PC-3 (cell line): ENCODE measurements around the gene SYAP1. TPM values are rescaled to one million over a fixed set of nuclear protein-coding genes. Genes with fewer than 3 reads are reported as not detected.

ENCODE experiments used
- ATAC-seq: fragments of 200-7000 bp; cut with Tn5 transposase; 2 replicates; pipeline ENCODE4 v1.9.1; 2020; ENCODE audit warnings: mild to moderate bottlenecking, moderate library complexity
- BruUV-seq: library from RNA; stranded (reverse); fragments of 400-500 nt; replicated peaks from 2 replicates; lab custom pipeline; 2021; lab: Mats Ljungman, UMichigan
- CTCF ChIA-PET: fragments of 300-600 bp; sonication (Branson Sonifier 250); formaldehyde crosslinking; loops from one replicate; lab custom pipeline; 2022; ENCODE audit warnings: antibody characterized with exemption; lab: Charles Lee
- POLR2A ChIA-PET: fragments of 300-600 bp; sonication (Branson Sonifier 250); formaldehyde crosslinking; loops from one replicate; lab custom pipeline; 2022; ENCODE audit warnings: antibody characterized with exemption; ENCODE audit not compliant: unreplicated experiment; lab: Charles Lee
- DNase-seq: peaks from one replicate; pipeline ENCODE4 v3.0.0-alpha.2; 2015
- H2AFZ ChIP-seq: fragments of 300-600 bp; sonication (generic); 2 replicates; pipeline ENCODE4 v1.6.0; 2016; ENCODE audit warnings: antibody characterized with exemption, low read length
- H3F3A ChIP-seq: fragments of 300-600 bp; sonication (generic); one replicate; pipeline ENCODE4 v1.6.0; 2017; ENCODE audit warnings: antibody characterized with exemption, low read length, control low read depth, mild to moderate bottlenecking; ENCODE audit not compliant: unreplicated experiment
- H3K27ac ChIP-seq: fragments of 300-600 bp; sonication (generic); 2 replicates; pipeline ENCODE4 v1.5.1; 2016; ENCODE audit warnings: mild to moderate bottlenecking, low read length
- H3K27me3 ChIP-seq: fragments of 300-600 bp; sonication (generic); 2 replicates; pipeline ENCODE4 v1.6.1; 2016; ENCODE audit warnings: low read length, mixed read lengths
- H3K36me3 ChIP-seq: fragments of 300-600 bp; sonication (generic); 2 replicates; pipeline ENCODE4 v1.6.1; 2016; ENCODE audit warnings: low read depth, mixed run types, low read length, mixed read lengths
- H3K4me1 ChIP-seq: fragments of 300-600 bp; sonication (generic); 2 replicates; pipeline ENCODE4 v1.5.1; 2016; ENCODE audit warnings: low read length; ENCODE audit not compliant: insufficient read depth
- H3K4me2 ChIP-seq: fragments of 300-600 bp; sonication (generic); 2 replicates; pipeline ENCODE4 v1.6.0; 2016; ENCODE audit warnings: low read length
- H3K4me3 ChIP-seq: fragments of 300-600 bp; sonication (generic); 2 replicates; pipeline ENCODE4 v1.5.1; 2016; ENCODE audit warnings: mild to moderate bottlenecking, low read length, mixed read lengths
- H3K79me2 ChIP-seq: fragments of 300-600 bp; sonication (generic); 2 replicates; pipeline ENCODE4 v1.6.1; 2017; ENCODE audit warnings: low read length, mixed read lengths
- H3K9ac ChIP-seq: fragments of 300-600 bp; sonication (generic); 2 replicates; pipeline ENCODE4 v1.6.0; 2016; ENCODE audit warnings: mild to moderate bottlenecking, low read length
- H3K9me2 ChIP-seq: fragments of 300-600 bp; sonication (generic); replicated peaks from 2 replicates; pipeline ENCODE4 v1.6.1; 2016; ENCODE audit warnings: mixed run types, low read length, mixed read lengths
- H3K9me3 ChIP-seq: fragments of 300-600 bp; sonication (generic); 2 replicates; pipeline ENCODE4 v1.6.1; 2016; ENCODE audit warnings: low read length, mixed read lengths
- H4K20me1 ChIP-seq: fragments of 300-600 bp; sonication (generic); 2 replicates; pipeline ENCODE4 v1.6.1; 2016; ENCODE audit warnings: low read length, mixed read lengths
- EZH2 ChIP-seq: fragments of 300-600 bp; sonication (generic); IDR thresholded peaks from one replicate; pipeline ENCODE4 v1.6.1; 2017; ENCODE audit warnings: antibody characterized with exemption, mild to moderate bottlenecking, low read length; ENCODE audit not compliant: unreplicated experiment
- EZH2phosphoT487 ChIP-seq: fragments of 300-600 bp; sonication (generic); IDR thresholded peaks from 2 replicates; pipeline ENCODE4 v1.6.1; 2018; ENCODE audit warnings: mild to moderate bottlenecking, antibody characterized with exemption, low read length, borderline replicate concordance
- intact Hi-C: fragments of 100-400 bp; cut with micrococcal nuclease; formaldehyde crosslinking; loops from 2 replicates; pipeline ENCODE4 v1.9.0; 2023
- total RNA-seq: library from RNA; depleted of rRNA; stranded (reverse); fragments of >200 nt; gene quantifications from 2 replicates; pipeline ENCODE4 v1.2.3, GENCODE V29; 2014
- TF ChIP-seq, protein P1 (sequence below): fragments of 300-600 bp; sonication (generic); conservative IDR thresholded peaks from 2 replicates; pipeline ENCODE4 v1.5.1; 2017; ENCODE audit warnings: antibody characterized with exemption, low read depth, mild to moderate bottlenecking, low read length

The SYAP1 gene
- total RNA-seq, 1 experiment from 2014 or later: 51.9 TPM

DNA sequence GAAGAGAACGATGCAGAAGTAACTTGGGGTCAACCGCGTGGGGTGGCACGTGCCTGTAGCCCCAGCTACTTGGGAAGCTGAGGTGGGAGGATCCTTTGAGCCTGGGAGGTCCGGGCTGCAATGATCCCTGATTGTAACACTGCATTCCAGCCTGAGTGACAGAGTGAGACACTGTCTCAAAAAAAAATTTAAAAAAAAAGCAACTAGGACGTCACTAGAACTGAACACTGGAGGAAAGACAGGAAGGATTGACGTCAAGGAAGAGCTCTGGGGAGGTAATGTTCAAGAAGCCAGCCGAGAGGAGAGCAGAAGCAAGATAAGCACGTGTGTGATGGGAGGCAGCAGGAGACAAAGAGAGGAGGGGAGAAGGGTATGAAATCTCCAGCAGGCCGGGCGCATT lies 40.7 kb upstream of the SYAP1 start:
- CTCF ChIA-PET: no interaction called here
- H3K36me3 ChIP-seq: peaks cover 1% of the 10 kb centered on the region; the same call in 1 of the 2 replicates
- intact Hi-C loops: no loop called here

DNA sequence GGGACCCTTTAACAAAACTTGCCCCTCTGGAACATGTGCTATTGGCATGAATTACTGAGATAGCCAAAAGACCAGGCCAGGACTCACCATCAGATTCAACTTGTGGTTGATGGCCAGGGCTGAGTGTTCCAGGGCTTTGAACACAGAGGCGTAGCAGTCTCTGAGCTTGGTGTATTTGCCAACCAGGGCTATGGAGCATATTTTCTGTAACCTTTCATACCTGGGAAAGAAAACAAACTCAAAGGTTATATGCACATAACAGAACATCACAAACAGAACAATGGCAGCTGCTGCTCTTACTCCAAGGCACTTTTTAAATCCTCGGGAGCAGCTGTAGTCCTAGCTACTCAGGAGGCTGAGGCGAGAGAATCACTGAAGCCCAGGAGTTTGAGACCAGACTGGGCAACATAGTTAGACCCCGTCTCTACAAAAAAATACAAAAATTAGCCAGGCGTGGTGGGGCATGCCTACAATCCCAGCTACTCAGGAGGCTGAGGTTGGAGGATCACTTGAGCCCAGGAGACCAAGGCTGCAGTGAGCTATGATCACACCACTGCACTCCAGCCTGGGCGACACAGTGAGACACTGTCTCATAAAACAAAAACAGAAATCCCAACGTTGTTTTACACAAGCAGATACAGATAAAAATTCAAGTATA lies 36.3 kb upstream of the SYAP1 start:
- H3K79me2 ChIP-seq: no peaks in the 10 kb centered on the region
- BruUV-seq: no TSS peak
- H3K27me3 ChIP-seq: no peaks in the 10 kb centered on the region
- TF ChIP-seq EZH2 (no peak), EZH2phosphoT487 (no peak)
- TF ChIP-seq, protein P1, sequence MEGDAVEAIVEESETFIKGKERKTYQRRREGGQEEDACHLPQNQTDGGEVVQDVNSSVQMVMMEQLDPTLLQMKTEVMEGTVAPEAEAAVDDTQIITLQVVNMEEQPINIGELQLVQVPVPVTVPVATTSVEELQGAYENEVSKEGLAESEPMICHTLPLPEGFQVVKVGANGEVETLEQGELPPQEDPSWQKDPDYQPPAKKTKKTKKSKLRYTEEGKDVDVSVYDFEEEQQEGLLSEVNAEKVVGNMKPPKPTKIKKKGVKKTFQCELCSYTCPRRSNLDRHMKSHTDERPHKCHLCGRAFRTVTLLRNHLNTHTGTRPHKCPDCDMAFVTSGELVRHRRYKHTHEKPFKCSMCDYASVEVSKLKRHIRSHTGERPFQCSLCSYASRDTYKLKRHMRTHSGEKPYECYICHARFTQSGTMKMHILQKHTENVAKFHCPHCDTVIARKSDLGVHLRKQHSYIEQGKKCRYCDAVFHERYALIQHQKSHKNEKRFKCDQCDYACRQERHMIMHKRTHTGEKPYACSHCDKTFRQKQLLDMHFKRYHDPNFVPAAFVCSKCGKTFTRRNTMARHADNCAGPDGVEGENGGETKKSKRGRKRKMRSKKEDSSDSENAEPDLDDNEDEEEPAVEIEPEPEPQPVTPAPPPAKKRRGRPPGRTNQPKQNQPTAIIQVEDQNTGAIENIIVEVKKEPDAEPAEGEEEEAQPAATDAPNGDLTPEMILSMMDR: no peak
- no peak overlapping the region for H3K9ac ChIP-seq
- H3K4me1 ChIP-seq: no peaks in the 10 kb centered on the region
- CTCF ChIA-PET: no interaction called here
- DNase-seq (no peak), ATAC-seq (no peak)
- H3K36me3 ChIP-seq: peaks cover 4% of the 10 kb centered on the region; the same call in 1 of the 2 replicates
- H2AFZ ChIP-seq: no peak overlapping the region
- H3K4me2 ChIP-seq: no peak overlapping the region
- no peaks in the 10 kb centered on the region for H3K9me2 ChIP-seq
- intact Hi-C loops: no loop called here
- no peaks in the 10 kb centered on the region for H3K9me3 ChIP-seq
- no peaks in the 10 kb centered on the region for H4K20me1 ChIP-seq
- no peak overlapping the region for H3K27ac ChIP-seq
- POLR2A ChIA-PET: no interaction called here
- no peaks in the 10 kb centered on the region for H3F3A ChIP-seq
- no peak overlapping the region for H3K4me3 ChIP-seq

More for the DNA sequence above, 40.7 kb upstream of the SYAP1 start:
- H3K4me3 ChIP-seq: no peak overlapping the region
- no peak overlapping the region for H3K9ac ChIP-seq
- H3F3A ChIP-seq: no peaks in the 10 kb centered on the region
- H3K27ac ChIP-seq: no peak overlapping the region
- no TSS peak for BruUV-seq
- POLR2A ChIA-PET: no interaction called here
- no peaks in the 10 kb centered on the region for H3K9me2 ChIP-seq
- H3K4me2 ChIP-seq: no peak overlapping the region
- TF ChIP-seq, protein P1: no peak
- TF ChIP-seq EZH2phosphoT487 (no peak), EZH2 (no peak)
- DNase-seq (no peak), ATAC-seq (no peak)
- H3K9me3 ChIP-seq: no peaks in the 10 kb centered on the region
- H2AFZ ChIP-seq: no peak overlapping the region
- no peaks in the 10 kb centered on the region for H3K4me1 ChIP-seq
- no peaks in the 10 kb centered on the region for H3K79me2 ChIP-seq
- H4K20me1 ChIP-seq: no peaks in the 10 kb centered on the region
- H3K27me3 ChIP-seq: no peaks in the 10 kb centered on the region

DNA sequence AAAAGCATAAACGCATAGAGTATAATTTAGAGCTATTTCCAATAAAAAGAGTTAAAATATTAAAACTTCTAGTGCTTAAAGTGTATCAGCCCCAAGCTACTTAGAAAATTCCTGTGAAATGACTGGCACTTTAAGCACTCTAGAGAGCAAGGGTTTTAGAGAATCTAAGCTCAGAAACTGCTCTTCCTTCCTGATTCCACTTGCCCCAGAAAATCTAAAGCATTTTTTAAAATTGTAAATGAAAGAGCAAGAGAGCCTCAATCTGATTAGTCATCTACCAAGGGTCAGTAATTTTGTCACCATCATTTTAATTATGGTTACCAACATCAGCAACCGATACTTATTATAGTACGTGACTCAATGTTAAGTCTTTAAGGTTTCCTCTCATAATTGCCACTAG lies 31.9 kb upstream of the SYAP1 start:
- Histone ChIP-seq H4K20me1 (no peaks in the 10 kb centered on the region), H3K4me3 (no peak overlapping the region), H3K9me2 (no peaks in the 10 kb centered on the region), H2AFZ (no peak overlapping the region), H3K4me1 (no peaks in the 10 kb centered on the region), H3F3A (no peaks in the 10 kb centered on the region), H3K27ac (no peak overlapping the region), H3K27me3 (no peaks in the 10 kb centered on the region), H3K79me2 (no peaks in the 10 kb centered on the region), H3K9ac (no peak overlapping the region), H3K4me2 (no peak overlapping the region), H3K9me3 (no peaks in the 10 kb centered on the region), H3K36me3 (peaks cover 4% of the 10 kb centered on the region)
- TF ChIP-seq, protein P1: no peak
- TF ChIP-seq EZH2phosphoT487 (no peak), EZH2 (no peak)
- intact Hi-C loops: no loop called here
- no peak for DNase-seq
- ChIA-PET CTCF (no interaction called here), POLR2A (no interaction called here)
- no peak for ATAC-seq
- no TSS peak for BruUV-seq
